Natural killer cell (primary cell): ENCODE measurements around the gene VEGFB. TPM values are rescaled to one million over a fixed set of nuclear protein-coding genes. Genes with fewer than 3 reads are reported as not detected.

Experiments used
- ATAC-seq, 3 donors: fragments of 150-1000 bp in 2 of 3; fragments of 200-7000 bp in 1 of 3; cut with Tn5 transposase; 1 replicate in 1 of 3; 2 replicates in 2 of 3; pipeline ENCODE4 v1.10.0; 2021; ENCODE audit warnings: mild to moderate bottlenecking in 2 of 3, moderate library complexity in 2 of 3
- DNase-seq, 2 donors: peaks; one replicate each; pipeline versions ENCODE4 v3.0.0 to v3.0.0-alpha.2; 2013 to 2021; ENCODE audit warnings: mixed read lengths in 1 of 2
- H3K27ac ChIP-seq: one replicate; pipeline ENCODE4 v1.5.1; 2013; ENCODE audit warnings: mild to moderate bottlenecking, low read length
- H3K27me3 ChIP-seq: one replicate; pipeline ENCODE4 v1.6.1; 2013; ENCODE audit warnings: low read length; ENCODE audit not compliant: control insufficient read depth, insufficient read depth
- H3K36me3 ChIP-seq: one replicate; pipeline ENCODE4 v1.6.1; 2013; ENCODE audit warnings: low read length; ENCODE audit not compliant: control insufficient read depth, insufficient read depth
- H3K4me1 ChIP-seq: one replicate; pipeline ENCODE4 v1.6.1; 2013; ENCODE audit warnings: low read length; ENCODE audit not compliant: control insufficient read depth, insufficient read depth
- H3K4me3 ChIP-seq: one replicate; pipeline ENCODE4 v1.5.1; 2013; ENCODE audit warnings: low read length
- H3K9me3 ChIP-seq: one replicate; pipeline ENCODE4 v1.6.1; 2013; ENCODE audit warnings: low read length; ENCODE audit not compliant: control insufficient read depth, insufficient read depth
- H3K27ac Mint-ChIP-seq, 2 donors: one replicate each; pipeline ENCODE4 v1.8.0; 2022; ENCODE audit warnings: mild to moderate bottlenecking in 2 of 2, mixed read lengths in 2 of 2, moderate library complexity in 1 of 2
- H3K27me3 Mint-ChIP-seq, 2 donors: one replicate each; pipeline ENCODE4 v1.8.0; 2022; ENCODE audit warnings: low read depth in 2 of 2, mixed read lengths in 2 of 2
- H3K36me3 Mint-ChIP-seq: one replicate; pipeline ENCODE4 v1.8.0; 2022; ENCODE audit warnings: mixed read lengths
- H3K4me1 Mint-ChIP-seq, 2 donors: one replicate each; pipeline ENCODE4 v1.8.0; 2022; ENCODE audit warnings: mixed read lengths in 2 of 2
- H3K4me3 Mint-ChIP-seq: one replicate; pipeline ENCODE4 v1.8.0; 2022; ENCODE audit warnings: mild to moderate bottlenecking, moderate library complexity, mixed read lengths
- H3K9me3 Mint-ChIP-seq, 2 donors: one replicate each; pipeline ENCODE4 v1.8.0; 2022; ENCODE audit warnings: mixed read lengths in 2 of 2
- WGBS: methylation state at CpG from one replicate; pipeline ENCODE4 v1.1.7; 2013; ENCODE audit warnings: missing lambda C conversion rate; ENCODE audit not compliant: insufficient coverage; 5-methylcytosine and 5-hydroxymethylcytosine counted together
- intact Hi-C: fragments of 100-400 bp; cut with micrococcal nuclease; formaldehyde crosslinking; loops from one replicate; pipeline ENCODE4 v1.14.2; 2022
- total RNA-seq, 4 donors: library from RNA; stranded (reverse); fragments of 120-200 nt in 1 of 4; gene quantifications; one replicate each; pipeline versions ENCODE4 v1.2.3 to v1.2.4, GENCODE V29; 2013 to 2022
- TF ChIP-seq, protein P1 (sequence below): fragments of 200-600 bp; IDR thresholded peaks from one replicate; pipeline ENCODE4 v1.8.0; 2022; ENCODE audit warnings: antibody characterized with exemption

Gene VEGFB
- total RNA-seq, 3 donors from 2014 or later (not counting 1 experiment from before 2014, with no cell fraction given): 30.7 to 38.7 (median 37.3) TPM

- no peaks in the 10 kb centered on the region for H3K36me3 Mint-ChIP-seq
- H3K27ac ChIP-seq: no peak overlapping the region
- H3K4me1 ChIP-seq: peaks cover 62% of the 10 kb centered on the region
- H3K4me3 ChIP-seq: peak overlapping the region; percentile 81
- no peaks in the 10 kb centered on the region for H3K9me3 Mint-ChIP-seq
- H3K9me3 ChIP-seq: no peaks in the 10 kb centered on the region
- peak overlapping the region; percentile 85 for H3K4me3 Mint-ChIP-seq
- 66% methylated on average over 31 of the region's 31 CpGs for WGBS
- intact Hi-C loops: no loop called here
- ATAC-seq (no peak), DNase-seq (no peak)
- peaks cover 10% of the 10 kb centered on the region for H3K36me3 ChIP-seq
- H3K27ac Mint-ChIP-seq: peak overlapping the region in 1 of 2 donors; percentile 54
- H3K27me3 Mint-ChIP-seq: no peaks in the 10 kb centered on the region
- H3K27me3 ChIP-seq: no peaks in the 10 kb centered on the region
- H3K4me1 Mint-ChIP-seq: peaks cover 14 to 50% of the 10 kb centered on the region in 2 donors
- TF ChIP-seq, protein P1, sequence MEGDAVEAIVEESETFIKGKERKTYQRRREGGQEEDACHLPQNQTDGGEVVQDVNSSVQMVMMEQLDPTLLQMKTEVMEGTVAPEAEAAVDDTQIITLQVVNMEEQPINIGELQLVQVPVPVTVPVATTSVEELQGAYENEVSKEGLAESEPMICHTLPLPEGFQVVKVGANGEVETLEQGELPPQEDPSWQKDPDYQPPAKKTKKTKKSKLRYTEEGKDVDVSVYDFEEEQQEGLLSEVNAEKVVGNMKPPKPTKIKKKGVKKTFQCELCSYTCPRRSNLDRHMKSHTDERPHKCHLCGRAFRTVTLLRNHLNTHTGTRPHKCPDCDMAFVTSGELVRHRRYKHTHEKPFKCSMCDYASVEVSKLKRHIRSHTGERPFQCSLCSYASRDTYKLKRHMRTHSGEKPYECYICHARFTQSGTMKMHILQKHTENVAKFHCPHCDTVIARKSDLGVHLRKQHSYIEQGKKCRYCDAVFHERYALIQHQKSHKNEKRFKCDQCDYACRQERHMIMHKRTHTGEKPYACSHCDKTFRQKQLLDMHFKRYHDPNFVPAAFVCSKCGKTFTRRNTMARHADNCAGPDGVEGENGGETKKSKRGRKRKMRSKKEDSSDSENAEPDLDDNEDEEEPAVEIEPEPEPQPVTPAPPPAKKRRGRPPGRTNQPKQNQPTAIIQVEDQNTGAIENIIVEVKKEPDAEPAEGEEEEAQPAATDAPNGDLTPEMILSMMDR: no peak
Observed at GRCh38 chr11:64247729-64248531, 13.5 kb downstream of the VEGFB start.

GRCh38 chr11:64248578-64248977 lies 14.2 kb downstream of the VEGFB start:
- Histone ChIP-seq H3K36me3 (peaks cover 6% of the 10 kb centered on the region), H3K4me3 (no peak overlapping the region), H3K27me3 (no peaks in the 10 kb centered on the region), H3K4me1 (peaks cover 58% of the 10 kb centered on the region), H3K9me3 (no peaks in the 10 kb centered on the region), H3K27ac (no peak overlapping the region)
- Mint-ChIP-seq H3K27me3 (no peaks in the 10 kb centered on the region), H3K36me3 (no peaks in the 10 kb centered on the region), H3K4me3 (peak overlapping the region; percentile 85), H3K9me3 (no peaks in the 10 kb centered on the region), H3K4me1 (peaks cover 14 to 44% of the 10 kb centered on the region in 2 donors), H3K27ac (no peak overlapping the region)
- TF ChIP-seq, protein P1: no peak
- no peak for ATAC-seq
- DNase-seq: no peak
- intact Hi-C loops: no loop called here
- WGBS: 96% methylated on average over 7 of the region's 7 CpGs

DNA sequence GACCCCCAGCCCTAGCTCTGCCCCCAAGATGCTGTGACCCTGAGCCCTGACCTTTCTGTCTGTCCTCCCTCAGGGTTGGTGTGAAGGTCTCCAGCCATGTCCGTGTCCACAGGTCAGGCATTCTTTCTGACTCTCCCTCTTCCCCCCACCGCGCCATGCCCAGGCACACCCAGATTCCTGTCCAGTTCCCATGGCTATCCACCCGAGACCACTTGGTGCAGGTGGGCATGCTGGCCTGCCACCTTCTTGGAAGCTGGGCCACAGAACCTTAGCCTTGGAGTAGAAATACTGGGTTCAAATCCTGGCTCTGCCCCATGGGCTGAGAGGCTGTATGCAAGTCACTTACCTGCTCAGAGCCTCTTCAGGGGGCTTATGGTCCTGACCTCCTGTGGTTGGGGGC lies 14.7 kb downstream of the VEGFB start:
- TF ChIP-seq, protein P1: no peak
- Histone ChIP-seq H3K4me1 (peaks cover 58% of the 10 kb centered on the region), H3K27ac (no peak overlapping the region), H3K4me3 (no peak overlapping the region), H3K36me3 (peaks cover 3% of the 10 kb centered on the region), H3K9me3 (no peaks in the 10 kb centered on the region), H3K27me3 (no peaks in the 10 kb centered on the region)
- no peak for DNase-seq
- Mint-ChIP-seq H3K27me3 (no peaks in the 10 kb centered on the region), H3K9me3 (no peaks in the 10 kb centered on the region), H3K27ac (no peak overlapping the region), H3K4me1 (peaks cover 14 to 41% of the 10 kb centered on the region in 2 donors), H3K4me3 (no peak overlapping the region), H3K36me3 (no peaks in the 10 kb centered on the region)
- WGBS: 97% methylated on average over 4 of the region's 4 CpGs
- ATAC-seq: no peak
- intact Hi-C loops: no loop called here
